CD14-positive monocyte (primary cell): ENCODE measurements around the gene RTL10. TPM values are rescaled to one million over a fixed set of nuclear protein-coding genes. Genes with fewer than 3 reads are reported as not detected.

Source experiments
- DNase-seq, 3 donors: peaks; one replicate each; pipeline ENCODE4 v3.0.0-alpha.2; 2011 to 2022
- H2AFZ ChIP-seq: 2 replicates; pipeline ENCODE4 v1.6.0; 2012; ENCODE audit warnings: mild to moderate bottlenecking, low read depth, low read length, inconsistent platforms; ENCODE audit not compliant: insufficient read depth, poor library complexity, severe bottlenecking
- H3K27ac ChIP-seq, 2 donors: 1 replicate in 1 of 2; 2 replicates in 1 of 2; pipeline ENCODE4 v1.5.1; 2012 to 2013; ENCODE audit warnings: low read length in 2 of 2, control low read depth in 1 of 2, inconsistent platforms in 1 of 2, low read depth in 1 of 2, mild to moderate bottlenecking in 1 of 2
- H3K27me3 ChIP-seq, 2 donors: one replicate each; pipeline versions ENCODE4 v1.6.0 to v1.6.1; 2011 to 2013; ENCODE audit warnings: low read length in 2 of 2; ENCODE audit not compliant: control insufficient read depth in 2 of 2, insufficient read depth in 2 of 2
- H3K36me3 ChIP-seq, 2 donors: replicated peaks in 1 of 2; 1 replicate in 1 of 2; 2 replicates in 1 of 2; pipeline versions ENCODE4 v1.5.1 to v1.6.1; 2012 to 2013; ENCODE audit warnings: low read length in 2 of 2, control low read depth in 1 of 2, inconsistent platforms in 1 of 2, mild to moderate bottlenecking in 1 of 2; ENCODE audit not compliant: insufficient read depth in 2 of 2, control insufficient read depth in 1 of 2
- H3K4me1 ChIP-seq, 2 donors: 1 replicate in 1 of 2; 2 replicates in 1 of 2; pipeline versions ENCODE4 v1.5.1 to v1.6.1; 2012 to 2013; ENCODE audit warnings: low read length in 2 of 2, control low read depth in 1 of 2, inconsistent platforms in 1 of 2, mild to moderate bottlenecking in 1 of 2, moderate library complexity in 1 of 2; ENCODE audit not compliant: insufficient read depth in 2 of 2, control insufficient read depth in 1 of 2
- H3K4me2 ChIP-seq: replicated peaks from 2 replicates; pipeline ENCODE3; 2012; ENCODE audit warnings: low read length, moderate library complexity, mild to moderate bottlenecking; ENCODE audit not compliant: poor library complexity, severe bottlenecking; ENCODE audit errors: extremely low read depth
- H3K4me3 ChIP-seq, 3 experiments: fragments of 200-600 bp in 1 of 3; sonication (generic) in 1 of 3; replicated peaks in 1 of 3; 1 replicate in 2 of 3; 2 replicates in 1 of 3; pipeline ENCODE4 v1.5.1; 2011 to 2013; ENCODE audit warnings: low read length in 3 of 3, mild to moderate bottlenecking in 3 of 3, control low read depth in 2 of 3, low read depth in 2 of 3, inconsistent platforms in 1 of 3, moderate library complexity in 1 of 3
- H3K79me2 ChIP-seq: 2 replicates; pipeline ENCODE4 v1.6.0; 2012; ENCODE audit warnings: mild to moderate bottlenecking, control low read depth, inconsistent platforms, low read length, moderate library complexity; ENCODE audit not compliant: insufficient read depth
- H3K9ac ChIP-seq: 2 replicates; pipeline ENCODE4 v1.6.0; 2017; ENCODE audit warnings: low read length, mild to moderate bottlenecking; ENCODE audit not compliant: insufficient read depth, poor library complexity, severe bottlenecking
- H3K9me3 ChIP-seq, 2 donors: replicated peaks in 1 of 2; 1 replicate in 1 of 2; 2 replicates in 1 of 2; pipeline versions ENCODE4 v1.5.1 to v1.6.1; 2012 to 2013; ENCODE audit warnings: low read length in 2 of 2, control low read depth in 1 of 2; ENCODE audit not compliant: control insufficient read depth in 1 of 2, insufficient read depth in 1 of 2
- H4K20me1 ChIP-seq: 2 replicates; pipeline ENCODE4 v1.6.0; 2012; ENCODE audit warnings: mild to moderate bottlenecking, low read length, control low read depth, moderate library complexity; ENCODE audit not compliant: insufficient read depth
- H3K27ac Mint-ChIP-seq, 7 donors: one replicate each; pipeline ENCODE4 v1.8.0; 2020; ENCODE audit warnings: mild to moderate bottlenecking in 7 of 7, mixed read lengths in 7 of 7, moderate library complexity in 6 of 7, inconsistent platforms in 2 of 7
- H3K27me3 Mint-ChIP-seq, 3 donors: one replicate each; pipeline ENCODE4 v1.8.0; 2021 to 2022; ENCODE audit warnings: low read depth in 3 of 3, mild to moderate bottlenecking in 3 of 3, mixed read lengths in 3 of 3, moderate library complexity in 3 of 3, inconsistent platforms in 1 of 3
- H3K36me3 Mint-ChIP-seq, 2 donors: one replicate each; pipeline ENCODE4 v1.8.0; 2020; ENCODE audit warnings: mixed read lengths in 2 of 2, inconsistent platforms in 1 of 2, mild to moderate bottlenecking in 1 of 2
- H3K4me1 Mint-ChIP-seq: one replicate; pipeline ENCODE4 v1.8.0; 2020; ENCODE audit warnings: mild to moderate bottlenecking, mixed read lengths
- H3K4me3 Mint-ChIP-seq, 2 donors: one replicate each; pipeline ENCODE4 v1.8.0; 2020; ENCODE audit warnings: mild to moderate bottlenecking in 2 of 2, mixed read lengths in 2 of 2, moderate library complexity in 1 of 2
- H3K9me3 Mint-ChIP-seq, 7 donors: one replicate each; pipeline ENCODE4 v1.8.0; 2020 to 2022; ENCODE audit warnings: mixed read lengths in 7 of 7, mild to moderate bottlenecking in 6 of 7, moderate library complexity in 6 of 7, inconsistent platforms in 2 of 7
- CTCF ChIP-seq: fragments of 200-600 bp; IDR thresholded peaks from one replicate; pipeline ENCODE4 v1.8.0; 2022; ENCODE audit warnings: antibody characterized with exemption, mild to moderate bottlenecking
- WGBS: methylation state at CpG from one replicate; pipeline ENCODE4 v1.1.5; 2013; ENCODE audit warnings: missing lambda C conversion rate; ENCODE audit not compliant: insufficient coverage; 5-methylcytosine and 5-hydroxymethylcytosine counted together
- intact Hi-C, 2 donors: fragments of 100-400 bp; cut with micrococcal nuclease; formaldehyde crosslinking; loops; one replicate each; pipeline versions ENCODE4 v1.15.0 to v1.15.1; 2023
- polyA plus RNA-seq, 3 donors: library from polyadenylated mRNA; depleted of rRNA in 1 of 3; unstranded in 2 of 3; stranded (reverse) in 1 of 3; fragments of 300-500 nt in 2 of 3; fragments of >200 nt in 1 of 3; fragmentation: Illumina TruSeq in 2 of 3; gene quantifications; 1 replicate in 2 of 3; 2 replicates in 1 of 3; pipeline ENCODE4 v1.2.3, GENCODE V29; 2012 to 2021

The RTL10 gene
- polyA plus RNA-seq, 3 donors: 1.4 to 6.5 (median 1.5) TPM

DNA sequence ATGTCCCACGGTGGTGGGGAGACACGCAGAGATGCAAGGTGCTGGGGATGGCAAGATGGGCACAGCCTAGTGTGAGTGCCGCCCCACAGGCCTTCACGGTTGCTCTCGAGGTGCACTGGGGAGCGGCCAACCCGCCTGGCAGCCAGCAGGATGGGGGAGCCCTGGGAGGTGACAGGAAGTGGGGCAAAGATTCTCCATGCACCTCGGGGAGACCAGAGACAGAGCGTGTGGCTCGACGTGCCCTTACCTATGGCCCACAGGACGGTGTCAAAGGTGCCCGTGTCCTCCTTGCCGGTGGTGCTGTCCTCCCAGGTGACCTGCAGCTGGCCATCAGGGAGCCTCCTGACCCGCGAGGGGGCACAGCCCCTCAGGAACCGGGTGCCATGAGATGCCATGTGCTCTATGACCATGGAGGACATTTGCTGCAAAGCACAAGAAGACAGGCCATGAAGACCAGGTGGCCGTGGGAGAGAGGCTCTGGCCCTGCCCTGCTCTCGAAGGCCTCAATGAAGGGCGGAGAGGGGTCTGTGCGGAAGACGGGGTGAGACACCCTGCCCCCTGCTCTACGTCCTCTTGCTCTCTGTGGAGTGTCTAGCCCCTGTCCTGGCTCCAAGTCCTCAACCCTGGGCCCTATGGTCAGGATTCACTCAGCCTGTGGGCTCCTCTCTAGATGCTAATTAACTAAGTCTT, 40.6 kb upstream of the RTL10 start:
- Mint-ChIP-seq H3K27me3 (peaks cover 2 to 8% (median 6%) of the 10 kb centered on the region in 3 donors), H3K4me3 (no peak overlapping the region), H3K9me3 (peaks cover 0 to 2% (median 0%) of the 10 kb centered on the region in 7 donors), H3K36me3 (peaks cover 74 to 91% of the 10 kb centered on the region in 2 donors), H3K27ac (peak overlapping the region in 1 of 7 donors; percentile 52), H3K4me1 (peaks cover 19% of the 10 kb centered on the region)
- H3K36me3 ChIP-seq: peaks cover 60 to 80% of the 10 kb centered on the region in 2 donors
- no peak overlapping the region for H3K4me2 ChIP-seq
- no peak overlapping the region for H3K27ac ChIP-seq
- no peak overlapping the region for H3K9ac ChIP-seq
- H3K27me3 ChIP-seq: no peaks in the 10 kb centered on the region
- peaks cover 14 to 18% of the 10 kb centered on the region in 2 donors for H3K4me1 ChIP-seq
- 94% methylated on average over 21 of the region's 23 CpGs for WGBS
- no peaks in the 10 kb centered on the region for H3K9me3 ChIP-seq
- intact Hi-C loops: no loop called here
- H3K4me3 ChIP-seq: no peak overlapping the region
- peaks cover 14% of the 10 kb centered on the region for H4K20me1 ChIP-seq
- no peak overlapping the region for H2AFZ ChIP-seq
- no peak for TF ChIP-seq CTCF
- no peak for DNase-seq
- no peaks in the 10 kb centered on the region for H3K79me2 ChIP-seq

DNA sequence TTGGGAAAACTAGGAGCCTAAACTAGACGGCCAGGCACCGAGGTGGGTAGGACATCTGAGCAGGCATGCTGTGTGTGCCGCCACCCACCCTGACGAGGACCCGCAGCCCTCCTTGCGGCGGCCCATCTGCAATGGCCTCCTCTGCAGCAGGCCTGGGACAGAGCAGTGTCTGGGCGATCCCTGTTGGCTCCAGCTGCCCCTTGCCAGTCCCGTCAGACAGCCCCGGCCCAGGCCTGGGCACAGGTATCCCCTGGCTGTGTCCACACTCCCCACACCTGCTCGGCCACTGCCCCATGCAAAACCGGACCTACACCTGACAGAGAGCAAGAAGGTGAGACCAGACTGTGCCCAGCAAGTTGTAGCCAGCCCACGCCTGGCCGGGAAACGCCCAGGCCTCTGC, 38.7 kb upstream of the RTL10 start:
- DNase-seq: no peak
- WGBS: 99% methylated on average over 14 of the region's 15 CpGs
- Histone ChIP-seq H3K4me3 (no peak overlapping the region), H3K36me3 (peaks cover 55 to 61% of the 10 kb centered on the region in 2 donors), H3K9ac (no peak overlapping the region), H2AFZ (no peak overlapping the region), H3K79me2 (no peaks in the 10 kb centered on the region), H3K4me1 (peaks cover 14 to 19% of the 10 kb centered on the region in 2 donors), H3K9me3 (no peaks in the 10 kb centered on the region), H3K27ac (no peak overlapping the region), H3K4me2 (no peak overlapping the region), H4K20me1 (peaks cover 7% of the 10 kb centered on the region), H3K27me3 (no peaks in the 10 kb centered on the region)
- H3K36me3 Mint-ChIP-seq: peaks cover 63 to 86% of the 10 kb centered on the region in 2 donors
- intact Hi-C loops: no loop called here
- H3K27ac Mint-ChIP-seq: no peak overlapping the region
- peaks cover 0 to 2% (median 0%) of the 10 kb centered on the region in 7 donors for H3K9me3 Mint-ChIP-seq
- no peak overlapping the region for H3K4me3 Mint-ChIP-seq
- H3K27me3 Mint-ChIP-seq: peaks cover 2 to 8% (median 4%) of the 10 kb centered on the region in 3 donors
- H3K4me1 Mint-ChIP-seq: peaks cover 19% of the 10 kb centered on the region
- no peak for TF ChIP-seq CTCF
